OCI-LY7 (cell line): ENCODE data around the gene ANO2.

Experiments used
- CTCF ChIP-seq: fragments of 200-600 bp; sonication (generic); conservative IDR thresholded peaks from 2 replicates; pipeline ENCODE4 v1.5.1; 2014; ENCODE audit warnings: mild to moderate bottlenecking, antibody characterized with exemption, low read length, moderate library complexity, mixed read lengths
- EZH2phosphoT487 ChIP-seq: fragments of 200-600 bp; sonication (generic); IDR thresholded peaks from 2 replicates; pipeline ENCODE4 v1.6.1; 2018; ENCODE audit warnings: low read depth, borderline replicate concordance, mild to moderate bottlenecking, mixed run types, antibody characterized with exemption, low read length, moderate library complexity, mixed read lengths

GRCh38 chr12:5884285-5884684, 60.8 kb downstream of the ANO2 start:
- TF ChIP-seq CTCF, result no peak
- TF ChIP-seq EZH2phosphoT487, result no peak
